Immature natural killer cell (primary cell): ENCODE data around the gene LHX1. TPM values are rescaled to one million over a fixed set of nuclear protein-coding genes. Genes with fewer than 3 reads are reported as not detected.
A peak's percentile ranks its signal among the peaks of the same experiment; 100 is the strongest.

ENCODE experiments used
- DNase-seq, 3 donors: peaks; one replicate each; pipeline ENCODE4 v3.0.0; 2022; ENCODE audit warnings: mixed read lengths in 1 of 3
- H3K27ac Mint-ChIP-seq, 6 donors: one replicate each; pipeline ENCODE4 v1.8.0; 2020; ENCODE audit warnings: mixed read lengths in 6 of 6, mild to moderate bottlenecking in 5 of 6, inconsistent platforms in 4 of 6, moderate library complexity in 3 of 6
- H3K27me3 Mint-ChIP-seq, 3 donors: one replicate each; pipeline ENCODE4 v1.8.0; 2020 to 2021; ENCODE audit warnings: low read depth in 3 of 3, mild to moderate bottlenecking in 3 of 3, mixed read lengths in 3 of 3, moderate library complexity in 3 of 3, inconsistent platforms in 1 of 3
- H3K36me3 Mint-ChIP-seq, 3 donors: one replicate each; pipeline ENCODE4 v1.8.0; 2020; ENCODE audit warnings: mixed read lengths in 3 of 3, inconsistent platforms in 2 of 3, mild to moderate bottlenecking in 2 of 3
- H3K4me1 Mint-ChIP-seq, 2 donors: one replicate each; pipeline ENCODE4 v1.8.0; 2020; ENCODE audit warnings: inconsistent platforms in 2 of 2, mild to moderate bottlenecking in 2 of 2, mixed read lengths in 2 of 2, moderate library complexity in 1 of 2
- H3K4me3 Mint-ChIP-seq, 5 donors: one replicate each; pipeline ENCODE4 v1.8.0; 2020; ENCODE audit warnings: mild to moderate bottlenecking in 5 of 5, mixed read lengths in 5 of 5, inconsistent platforms in 3 of 5, moderate library complexity in 3 of 5
- H3K9me3 Mint-ChIP-seq, 6 donors: one replicate each; pipeline ENCODE4 v1.8.0; 2020; ENCODE audit warnings: mild to moderate bottlenecking in 6 of 6, mixed read lengths in 6 of 6, inconsistent platforms in 4 of 6, moderate library complexity in 3 of 6
- polyA plus RNA-seq, 3 donors: library from polyadenylated mRNA; unstranded; fragments of 300-500 nt; fragmentation: Illumina TruSeq; gene quantifications; one replicate each; pipeline ENCODE4 v1.2.3, GENCODE V29; 2021

The LHX1 gene
- not detected for polyA plus RNA-seq

GRCh38 chr17:36937001-36937958 is at the start of gene LHX1:
TSS of gene LHX1 (plus strand) at chr17:36937475. CDS start at chr17:36938198, 723 bp downstream.
- Mint-ChIP-seq H3K4me1 (peaks cover 60 to 64% of the 10 kb centered on the region in 2 donors), H3K9me3 (peaks cover 0 to 2% (median 0%) of the 10 kb centered on the region in 6 donors), H3K27me3 (peaks cover 59 to 86% (median 65%) of the 10 kb centered on the region in 3 donors), H3K36me3 (peaks cover 0 to 1% (median 0%) of the 10 kb centered on the region in 3 donors), H3K4me3 (peak within 1 kb of the TSS; percentile 71 to 87 (median 77)), H3K27ac (peak within 1 kb of the TSS in 1 of 6 donors; percentile 49)
- no peak for DNase-seq

GRCh38 chr17:36888236-36888951 is 48.9 kb upstream of the LHX1 start:
- H3K27ac Mint-ChIP-seq = no peak overlapping the region
- peaks cover 3 to 8% (median 5%) of the 10 kb centered on the region in 3 donors for H3K27me3 Mint-ChIP-seq
- H3K4me1 Mint-ChIP-seq = no peaks in the 10 kb centered on the region
- H3K36me3 Mint-ChIP-seq = no peaks in the 10 kb centered on the region
- H3K4me3 Mint-ChIP-seq = no peak overlapping the region
- no peaks in the 10 kb centered on the region for H3K9me3 Mint-ChIP-seq
- no peak for DNase-seq

GRCh38 chr17:36889770-36890349 is 47.4 kb upstream of the LHX1 start:
- Mint-ChIP-seq H3K4me1 (no peaks in the 10 kb centered on the region), H3K27ac (no peak overlapping the region), H3K9me3 (no peaks in the 10 kb centered on the region), H3K27me3 (peaks cover 2 to 5% (median 3%) of the 10 kb centered on the region in 3 donors), H3K4me3 (no peak overlapping the region), H3K36me3 (no peaks in the 10 kb centered on the region)
- no peak for DNase-seq

GRCh38 chr17:36890398-36891168 is 46.7 kb upstream of the LHX1 start:
- no peak overlapping the region for H3K27ac Mint-ChIP-seq
- DNase-seq = no peak
- no peaks in the 10 kb centered on the region for H3K9me3 Mint-ChIP-seq
- no peaks in the 10 kb centered on the region for H3K36me3 Mint-ChIP-seq
- no peaks in the 10 kb centered on the region for H3K4me1 Mint-ChIP-seq
- H3K4me3 Mint-ChIP-seq = no peak overlapping the region
- peaks cover 2 to 4% (median 2%) of the 10 kb centered on the region in 3 donors for H3K27me3 Mint-ChIP-seq

- Mint-ChIP-seq H3K9me3 (no peaks in the 10 kb centered on the region), H3K4me1 (no peaks in the 10 kb centered on the region), H3K27ac (no peak overlapping the region), H3K36me3 (no peaks in the 10 kb centered on the region), H3K4me3 (no peak overlapping the region), H3K27me3 (peaks cover 0 to 6% (median 4%) of the 10 kb centered on the region in 3 donors)
- DNase-seq = no peak
Observed at GRCh38 chr17:36892112-36892838, 45.0 kb upstream of the LHX1 start.

- no peak overlapping the region for H3K4me3 Mint-ChIP-seq
- H3K36me3 Mint-ChIP-seq = no peaks in the 10 kb centered on the region
- no peak overlapping the region for H3K27ac Mint-ChIP-seq
- peaks cover 4 to 6% (median 4%) of the 10 kb centered on the region in 3 donors for H3K27me3 Mint-ChIP-seq
- no peaks in the 10 kb centered on the region for H3K9me3 Mint-ChIP-seq
- no peaks in the 10 kb centered on the region for H3K4me1 Mint-ChIP-seq
- DNase-seq = no peak
Observed at GRCh38 chr17:36894177-36894576, 43.1 kb upstream of the LHX1 start.

GRCh38 chr17:36894925-36895324 is 42.4 kb upstream of the LHX1 start:
- Mint-ChIP-seq H3K36me3 (no peaks in the 10 kb centered on the region), H3K9me3 (no peaks in the 10 kb centered on the region), H3K4me1 (no peaks in the 10 kb centered on the region), H3K4me3 (no peak overlapping the region), H3K27me3 (peaks cover 4 to 5% (median 4%) of the 10 kb centered on the region in 3 donors), H3K27ac (no peak overlapping the region)
- no peak for DNase-seq

- no peak overlapping the region for H3K4me3 Mint-ChIP-seq
- H3K4me1 Mint-ChIP-seq = no peaks in the 10 kb centered on the region
- no peak for DNase-seq
- no peak overlapping the region for H3K27ac Mint-ChIP-seq
- H3K9me3 Mint-ChIP-seq = no peaks in the 10 kb centered on the region
- H3K36me3 Mint-ChIP-seq = no peaks in the 10 kb centered on the region
- peaks cover 4 to 8% (median 6%) of the 10 kb centered on the region in 3 donors for H3K27me3 Mint-ChIP-seq
Observed at GRCh38 chr17:36899250-36900159, 37.8 kb upstream of the LHX1 start.

GRCh38 chr17:36900160-36900512 is 37.1 kb upstream of the LHX1 start:
- H3K9me3 Mint-ChIP-seq = no peaks in the 10 kb centered on the region
- H3K36me3 Mint-ChIP-seq = no peaks in the 10 kb centered on the region
- no peaks in the 10 kb centered on the region for H3K4me1 Mint-ChIP-seq
- no peak overlapping the region for H3K4me3 Mint-ChIP-seq
- DNase-seq = no peak
- peaks cover 4 to 8% (median 6%) of the 10 kb centered on the region in 3 donors for H3K27me3 Mint-ChIP-seq
- no peak overlapping the region for H3K27ac Mint-ChIP-seq

GRCh38 chr17:36901506-36901905 is 35.8 kb upstream of the LHX1 start:
- no peak for DNase-seq
- Mint-ChIP-seq H3K27me3 (peaks cover 4 to 7% (median 5%) of the 10 kb centered on the region in 3 donors), H3K9me3 (no peaks in the 10 kb centered on the region), H3K36me3 (no peaks in the 10 kb centered on the region), H3K4me1 (no peaks in the 10 kb centered on the region), H3K27ac (no peak overlapping the region), H3K4me3 (no peak overlapping the region)

GRCh38 chr17:36907407-36907806 is 29.9 kb upstream of the LHX1 start:
- no peak for DNase-seq
- H3K9me3 Mint-ChIP-seq = no peaks in the 10 kb centered on the region
- H3K4me3 Mint-ChIP-seq = no peak overlapping the region
- H3K27ac Mint-ChIP-seq = no peak overlapping the region
- H3K4me1 Mint-ChIP-seq = no peaks in the 10 kb centered on the region
- no peaks in the 10 kb centered on the region for H3K36me3 Mint-ChIP-seq
- H3K27me3 Mint-ChIP-seq = peaks cover 2 to 7% (median 5%) of the 10 kb centered on the region in 3 donors

GRCh38 chr17:36910513-36910912 is 26.8 kb upstream of the LHX1 start:
- peaks cover 2 to 13% (median 6%) of the 10 kb centered on the region in 3 donors for H3K27me3 Mint-ChIP-seq

More at GRCh38 chr17:36910513-36910912, 26.8 kb upstream of the LHX1 start:
- H3K9me3 Mint-ChIP-seq = no peaks in the 10 kb centered on the region
- H3K4me1 Mint-ChIP-seq = no peaks in the 10 kb centered on the region
- no peak for DNase-seq
- no peak overlapping the region for H3K27ac Mint-ChIP-seq
- no peak overlapping the region for H3K4me3 Mint-ChIP-seq
- no peaks in the 10 kb centered on the region for H3K36me3 Mint-ChIP-seq
